GM18951 (cell line): ENCODE results near the gene TTC23.

Experiments
- POLR2A ChIP-seq: IDR thresholded peaks from 4 replicates; pipeline ENCODE4 v1.6.1; 2011; ENCODE audit warnings: mild to moderate bottlenecking; ENCODE audit not compliant: insufficient read length, insufficient read depth; ENCODE audit errors: extremely low read depth
- in situ Hi-C: fragments of 300-500 bp; cut with MboI; formaldehyde crosslinking; loops from one replicate; pipeline ENCODE4 v1.12.0; 2022; ENCODE audit warnings: low sequenced_read_pairs, mixed read lengths, inconsistent platforms; ENCODE audit not compliant: unreplicated experiment

Gene TTC23

DNA sequence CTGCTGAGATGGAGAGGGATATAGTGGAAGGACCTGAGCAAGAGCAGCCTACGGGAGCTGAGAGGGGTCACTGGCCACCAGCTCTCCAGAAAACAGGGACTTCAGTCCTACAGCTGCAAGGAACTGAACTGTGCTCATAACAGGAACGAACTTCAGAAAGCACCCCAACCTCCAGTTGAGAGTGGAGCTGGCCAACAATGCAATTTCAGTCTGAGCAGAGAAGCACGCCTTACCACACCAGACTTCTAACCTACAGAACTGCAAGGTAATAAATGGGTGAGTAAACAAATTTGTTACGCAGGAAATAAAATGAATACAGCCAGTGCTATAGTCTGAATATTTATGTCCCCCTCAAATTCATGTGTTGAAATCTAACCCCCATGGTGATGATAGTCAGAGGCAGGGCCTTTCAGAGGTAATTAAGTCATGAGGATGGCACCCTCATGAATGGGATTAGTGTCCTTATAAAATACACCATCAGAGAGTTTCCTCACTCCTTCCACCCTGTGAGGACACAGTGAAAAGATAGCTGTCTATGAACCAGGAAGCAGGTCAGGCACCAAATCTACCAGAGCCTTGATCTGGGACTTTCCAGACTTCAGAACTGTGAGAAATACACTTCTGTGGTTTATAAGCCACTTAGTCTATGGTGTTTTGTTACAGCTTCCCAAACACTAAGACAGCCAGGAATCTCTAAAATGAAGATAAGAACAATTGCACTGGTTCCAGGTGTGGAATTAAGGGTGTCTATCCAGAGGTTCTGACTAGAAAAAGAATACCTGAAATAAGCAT lies 85.9 kb downstream of the TTC23 start:
- no peak for TF ChIP-seq POLR2A
- in situ Hi-C loops, result no loop called here

DNA sequence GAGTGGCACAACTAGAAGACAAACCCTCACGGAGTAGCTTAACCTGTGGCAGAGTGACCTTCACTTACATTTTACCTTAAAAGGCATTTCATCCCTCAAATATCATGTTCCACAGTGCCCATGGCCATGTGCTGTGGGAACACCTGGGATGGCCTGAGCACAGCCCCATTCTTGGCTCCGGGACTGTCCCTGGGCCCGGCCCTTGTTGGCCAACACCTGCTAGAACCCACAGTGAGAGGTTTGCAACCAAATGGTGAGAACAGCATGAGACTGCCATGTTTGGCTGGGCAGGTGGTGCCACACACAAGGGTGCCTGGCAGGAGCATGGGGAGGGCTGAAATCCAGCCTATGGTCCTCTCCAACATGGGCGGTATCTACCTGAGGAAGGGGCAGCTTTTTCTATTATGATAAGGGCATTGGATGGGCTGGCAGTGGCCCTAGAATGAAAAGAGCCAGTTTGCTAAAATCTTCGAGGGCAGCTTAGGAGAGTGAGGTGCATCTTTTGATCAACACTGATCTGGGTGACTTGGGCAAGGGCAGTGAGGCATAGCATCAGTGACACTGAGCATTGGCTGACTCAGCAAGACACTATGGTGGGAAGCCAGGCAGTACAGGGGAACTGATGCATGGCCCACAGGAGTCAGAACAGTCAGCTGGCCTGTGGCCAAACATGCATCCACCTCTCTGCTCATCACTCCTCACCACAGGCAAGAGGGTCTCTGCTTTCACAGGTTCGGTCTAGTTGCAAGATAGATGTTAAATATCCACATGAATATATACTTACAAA lies 90.6 kb downstream of the TTC23 start:
- in situ Hi-C loops, result no loop called here
- no peak for TF ChIP-seq POLR2A

DNA sequence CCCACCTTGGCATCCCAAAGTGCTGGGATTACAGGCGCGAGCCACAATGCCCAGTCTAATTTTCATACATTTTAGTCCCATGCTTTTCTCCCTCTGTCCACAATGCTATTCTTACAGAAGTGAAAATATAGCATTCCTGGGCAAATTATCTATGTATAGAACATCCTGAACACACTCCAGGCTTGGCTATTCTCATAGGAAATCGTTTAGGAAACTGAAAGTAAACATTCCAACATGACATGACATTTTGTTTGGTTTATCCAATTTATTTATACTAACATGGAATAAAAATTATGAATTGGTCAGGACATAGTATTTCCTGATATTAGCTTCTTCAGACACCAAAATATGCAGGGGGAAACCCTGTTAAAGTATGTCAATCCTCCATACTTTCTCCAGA lies 91.9 kb downstream of the TTC23 start:
- no peak for TF ChIP-seq POLR2A
- in situ Hi-C loops, result no loop called here

DNA sequence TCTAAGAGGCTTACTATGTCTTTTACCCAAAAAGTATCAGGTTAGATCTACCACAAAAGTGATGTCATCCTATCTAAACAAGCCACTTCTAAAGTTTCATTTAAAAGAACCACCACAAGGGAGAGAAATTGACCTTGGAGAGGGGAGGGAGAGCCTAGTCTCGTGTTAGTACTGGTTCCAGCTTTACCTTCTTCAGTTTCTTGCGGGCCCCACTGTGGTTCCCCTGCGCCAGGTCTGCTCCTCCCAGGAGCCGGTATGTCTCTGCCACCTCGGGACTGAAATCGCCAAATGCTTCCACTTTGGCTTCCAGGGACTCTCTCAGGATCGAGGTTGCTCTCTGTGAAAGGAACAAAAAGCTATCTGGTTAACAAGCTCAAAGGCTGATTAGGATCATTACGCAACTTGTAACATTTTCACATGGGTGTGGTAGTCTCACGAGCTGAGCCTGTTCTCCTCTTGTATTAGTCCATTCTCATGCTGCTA lies 93.4 kb downstream of the TTC23 start:
- in situ Hi-C loops, result no loop called here

DNA sequence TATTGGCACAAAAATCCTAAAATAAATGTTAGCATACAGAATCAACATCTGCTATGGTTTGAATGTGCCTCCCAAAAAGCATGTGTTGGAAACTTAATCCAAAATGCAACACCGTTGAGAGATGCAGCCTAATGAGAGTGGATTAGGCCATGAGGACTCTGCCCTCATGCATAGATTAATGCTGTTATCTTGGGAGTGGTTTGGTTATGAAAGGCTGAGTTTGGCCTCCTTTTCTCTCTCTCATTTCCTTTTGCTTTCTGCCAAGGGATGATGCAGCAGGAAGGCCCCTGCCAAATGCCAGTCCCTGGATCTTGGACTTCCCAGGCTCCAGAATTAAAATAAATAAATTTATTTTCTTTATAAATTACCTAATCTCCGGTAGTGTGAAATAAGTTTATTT lies 95.1 kb downstream of the TTC23 start:
- in situ Hi-C loops, result no loop called here
- TF ChIP-seq POLR2A, result no peak

More for the DNA sequence above, 93.4 kb downstream of the TTC23 start:
- no peak for TF ChIP-seq POLR2A

DNA sequence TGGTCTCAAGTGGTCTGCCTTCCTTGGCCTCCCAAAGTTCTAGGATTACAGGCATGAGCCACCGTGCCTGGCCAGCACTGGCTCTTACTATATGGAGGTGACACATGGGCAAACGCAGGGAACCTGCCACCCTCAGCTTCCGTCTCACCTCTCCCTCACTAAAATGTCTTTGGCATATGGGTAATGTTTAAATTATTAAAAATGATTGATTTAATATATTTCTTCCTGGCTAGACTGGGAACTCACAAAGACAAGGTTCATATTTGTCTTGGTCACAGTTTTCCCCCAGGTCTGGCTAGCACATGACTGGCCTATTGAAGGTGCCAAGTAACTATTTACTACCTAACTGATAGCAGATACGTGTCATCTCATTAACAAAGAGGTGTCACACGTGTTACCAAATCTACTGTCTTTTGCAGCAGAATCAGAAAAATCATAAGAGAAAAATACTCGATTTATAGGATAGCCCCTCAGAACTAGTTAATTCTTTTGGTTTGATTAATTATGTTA lies 96.3 kb downstream of the TTC23 start:
- no peak for TF ChIP-seq POLR2A
- in situ Hi-C loops, result no loop called here

DNA sequence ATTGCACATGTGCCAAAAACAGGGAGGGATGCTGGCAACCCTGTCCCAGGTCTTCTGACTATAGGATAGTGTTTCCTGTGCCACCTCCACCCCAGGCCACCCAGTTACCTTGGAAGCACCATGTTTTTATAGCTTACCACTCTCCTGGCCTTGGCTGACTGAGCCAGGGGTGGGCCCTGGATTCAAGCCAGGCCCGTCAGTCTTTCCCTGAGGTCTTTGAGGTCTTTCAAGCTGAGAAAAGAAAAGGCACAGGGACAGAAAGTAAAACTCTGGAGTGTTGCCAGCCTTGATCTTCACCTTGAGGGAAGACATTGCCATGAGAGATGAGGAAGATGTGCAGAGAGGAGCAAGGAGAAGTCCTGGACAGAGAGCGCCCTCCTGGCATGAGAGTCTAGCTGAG lies 98.2 kb downstream of the TTC23 start:
- no peak for TF ChIP-seq POLR2A
- in situ Hi-C loops, result no loop called here

DNA sequence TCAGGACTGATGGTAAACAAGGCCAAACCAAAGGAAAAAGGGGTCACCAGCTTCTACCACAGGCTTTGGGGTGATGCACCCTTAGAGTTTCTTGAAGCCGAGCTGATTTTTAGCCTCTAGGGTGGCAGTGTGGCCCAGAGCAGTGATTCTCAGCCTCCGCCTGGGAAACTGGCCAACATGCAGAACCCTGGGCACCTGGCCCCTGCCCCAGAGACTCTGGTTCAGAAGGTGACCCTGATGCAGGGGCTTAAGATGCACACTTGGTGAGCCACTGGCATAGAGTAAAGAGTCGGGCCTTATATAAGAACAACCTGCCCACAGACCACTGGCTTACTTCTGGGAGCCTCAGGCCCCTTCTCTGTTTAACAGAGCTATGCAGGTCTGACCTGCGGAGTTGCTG lies 100.0 kb downstream of the TTC23 start:
- no peak for TF ChIP-seq POLR2A
- in situ Hi-C loops, result no loop called here

DNA sequence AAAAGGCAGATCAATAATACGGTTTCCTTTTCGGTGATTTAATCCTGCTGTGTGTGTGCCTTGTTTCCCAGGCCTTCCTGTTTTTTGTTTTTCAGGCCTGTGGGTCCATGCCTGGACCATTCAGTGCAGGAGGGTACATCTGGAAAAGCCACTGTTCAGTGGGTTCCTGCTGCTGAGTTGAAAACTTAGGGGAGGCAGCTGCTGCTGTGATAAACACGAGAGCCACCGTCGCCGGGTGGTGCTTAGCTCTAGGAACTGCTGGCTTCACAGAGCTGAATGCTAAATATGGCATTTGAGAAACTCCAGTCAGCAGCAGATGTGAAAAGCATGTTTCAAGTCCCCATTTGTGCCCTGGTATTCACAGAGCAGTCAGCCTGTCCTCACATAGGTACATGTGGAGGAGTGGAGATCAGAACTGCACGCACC lies 100.5 kb downstream of the TTC23 start:
- in situ Hi-C loops, result no loop called here
- no peak for TF ChIP-seq POLR2A

DNA sequence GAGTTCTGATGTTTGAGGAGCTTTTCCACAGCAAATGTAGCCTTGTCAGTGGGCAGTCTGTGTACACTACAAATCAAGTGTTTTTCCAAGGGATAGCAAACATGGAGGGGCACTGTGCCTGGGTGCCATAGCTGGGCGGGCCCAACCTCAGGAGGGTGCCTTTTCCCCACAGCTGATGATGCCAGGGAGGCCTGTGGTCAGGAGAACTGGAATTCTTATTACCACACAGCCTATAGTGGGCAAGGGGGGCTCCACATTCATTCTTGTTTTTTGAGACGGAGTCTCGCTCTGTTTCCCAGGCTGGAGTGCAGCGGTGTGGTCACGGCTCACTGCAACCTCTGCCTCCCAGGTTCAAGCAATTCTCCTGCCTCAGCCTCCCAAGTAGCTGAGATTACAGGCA lies 102.7 kb downstream of the TTC23 start:
- in situ Hi-C loops, result no loop called here
- no peak for TF ChIP-seq POLR2A

DNA sequence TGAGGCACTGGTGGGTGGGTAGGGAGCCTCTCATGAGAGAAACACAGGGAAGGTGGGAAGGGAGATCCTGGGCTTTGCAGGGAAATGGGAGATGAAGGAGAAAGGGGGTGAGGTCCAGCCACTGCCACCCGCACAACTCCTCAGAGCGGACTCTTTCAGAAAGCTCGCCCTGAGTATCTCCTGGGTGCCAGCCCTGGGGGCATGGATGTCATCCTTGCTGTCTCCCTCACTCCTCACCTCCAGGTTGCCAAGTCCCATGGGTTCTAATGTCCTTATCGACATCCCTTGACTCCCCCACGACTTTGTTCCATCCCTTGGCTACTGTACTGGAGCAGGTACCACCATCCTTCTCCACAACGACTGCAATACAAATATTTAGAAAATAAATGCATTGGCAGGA lies 103.6 kb downstream of the TTC23 start:
- in situ Hi-C loops, result no loop called here
- no peak for TF ChIP-seq POLR2A

DNA sequence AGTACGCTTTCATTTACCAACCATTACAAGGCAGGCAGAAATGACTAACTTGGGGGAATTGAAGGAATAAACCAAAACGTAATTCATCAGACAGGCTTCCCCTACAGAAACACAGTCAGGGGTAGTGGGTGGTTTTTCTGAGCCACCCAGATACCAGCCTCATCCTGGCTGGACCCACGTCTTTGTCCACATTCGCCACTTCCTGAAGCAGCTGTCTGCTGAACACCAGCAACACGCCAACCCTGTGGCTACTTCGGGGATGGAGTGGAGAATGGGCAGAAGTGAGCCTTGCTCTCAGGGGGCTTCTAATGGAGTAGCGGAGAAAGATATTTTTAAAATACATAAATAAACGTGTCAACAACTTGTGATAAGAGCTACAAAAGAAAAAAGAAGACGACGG lies 104.4 kb downstream of the TTC23 start:
- in situ Hi-C loops, result no loop called here
- no peak for TF ChIP-seq POLR2A

DNA sequence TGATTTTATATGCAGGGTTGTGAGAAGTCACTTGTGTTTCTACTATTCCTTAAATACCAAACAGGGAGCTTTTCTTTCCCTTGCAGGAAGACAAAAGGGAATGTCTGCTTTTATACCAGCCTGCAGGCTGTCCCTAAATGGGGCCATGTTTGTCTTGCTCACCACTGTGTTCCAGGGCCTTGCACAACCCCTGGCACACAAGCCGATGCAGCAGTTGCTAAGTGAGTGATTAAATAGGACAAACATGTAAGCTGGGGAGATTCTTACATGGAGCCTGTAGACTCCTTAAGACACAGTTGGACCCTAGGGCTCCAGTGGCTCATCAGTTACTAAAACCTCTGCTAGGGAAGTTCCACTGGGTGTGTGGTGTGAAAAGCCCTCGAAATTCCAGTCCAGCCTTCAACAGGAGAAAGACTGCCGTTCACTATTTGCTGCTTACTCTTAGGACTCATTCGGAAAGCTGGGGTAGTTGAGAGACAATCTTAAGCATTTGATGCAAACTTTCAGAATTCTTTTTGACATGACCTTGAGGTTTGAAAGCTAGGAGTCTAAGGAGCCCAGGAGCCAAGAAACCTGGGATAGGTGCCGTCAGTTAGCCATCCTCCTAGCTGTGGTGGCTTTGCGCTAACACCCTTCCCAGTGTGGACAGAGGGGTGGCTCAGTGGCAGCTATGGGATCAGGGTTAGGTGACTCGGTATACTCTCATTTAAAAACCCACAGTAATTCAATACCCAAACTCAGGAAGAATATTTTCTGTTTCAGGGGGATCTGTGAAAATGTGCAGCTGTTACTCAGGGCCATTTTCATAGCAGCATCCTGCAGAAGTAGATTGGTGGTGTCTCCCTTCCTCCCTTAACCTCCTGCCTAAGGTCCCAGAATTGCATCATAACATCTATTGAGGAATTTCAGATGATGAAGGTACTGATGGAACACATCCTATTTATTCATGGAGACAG lies 105.4 kb downstream of the TTC23 start:
- in situ Hi-C loops, result no loop called here
- TF ChIP-seq POLR2A, result no peak

DNA sequence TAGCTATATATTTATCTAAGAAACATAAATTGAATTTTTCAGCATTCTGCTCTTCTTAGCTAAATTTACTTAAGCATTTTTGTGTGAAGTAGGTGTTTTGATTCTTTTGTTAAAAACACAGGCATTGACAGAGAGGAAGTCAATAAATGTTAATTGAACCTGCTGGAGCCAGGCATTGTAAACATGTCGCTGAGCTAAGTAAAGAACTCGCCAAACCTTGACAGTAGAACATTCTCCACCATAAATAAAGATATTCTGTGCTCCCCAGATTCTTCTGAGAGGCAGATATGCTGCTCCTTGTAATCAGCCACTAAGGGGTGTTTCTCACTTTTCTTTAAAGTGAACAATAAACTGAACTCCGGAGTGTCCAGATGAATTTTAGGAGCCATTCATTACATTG lies 106.1 kb downstream of the TTC23 start:
- in situ Hi-C loops, result no loop called here
- no peak for TF ChIP-seq POLR2A
